DMS153 treated with DMSO at 0.1 percent for 48 hours (cell line): Measurements from ENCODE around the gene DIDO1.

Source experiments
- DNase-seq: peaks from one replicate; lab custom pipeline; 2025; ENCODE audit not compliant: unreplicated experiment; lab: John Stamatoyannopoulos, UW

Gene DIDO1

DNA sequence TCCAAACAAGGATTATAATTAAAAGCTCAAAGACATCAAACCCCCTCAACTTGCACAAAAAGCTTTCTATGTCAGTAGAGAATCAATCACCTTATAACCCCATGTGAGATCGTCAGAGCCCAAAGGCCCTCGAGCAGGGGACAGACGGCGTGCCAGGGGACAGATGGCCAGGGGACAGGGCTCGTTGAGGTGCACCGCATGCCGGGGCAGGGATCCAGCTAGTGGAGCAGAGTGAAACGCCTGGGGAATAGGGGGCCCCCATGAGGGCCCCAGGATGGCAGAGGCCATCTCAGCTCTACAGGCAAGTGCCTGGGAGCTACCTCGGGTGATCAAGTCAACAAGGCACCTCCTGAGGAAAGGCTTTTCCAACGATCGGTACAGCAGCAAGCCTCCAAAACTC is 28.6 kb downstream of the DIDO1 start:
- DNase-seq = no peak

DNA sequence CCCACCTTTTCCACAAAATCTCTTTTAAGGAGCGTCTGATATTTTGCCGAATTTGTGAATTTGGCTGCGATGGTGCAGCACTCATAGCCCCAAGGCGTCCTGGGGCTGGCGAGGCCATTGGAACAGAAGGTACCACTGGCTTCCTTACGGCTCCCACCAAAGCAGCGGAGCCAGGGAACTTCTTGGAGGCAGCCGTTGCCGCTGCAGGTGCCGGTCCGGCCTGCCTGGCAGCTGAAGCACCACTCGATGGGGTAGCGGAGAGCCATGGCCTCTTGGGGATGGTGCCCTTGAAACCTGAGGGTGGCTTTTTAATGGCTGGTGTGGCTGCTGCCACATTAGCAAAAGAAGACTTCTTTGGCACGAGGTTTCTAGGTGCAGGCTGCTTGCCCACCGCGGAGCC is 29.8 kb downstream of the DIDO1 start:
- no peak for DNase-seq

DNA sequence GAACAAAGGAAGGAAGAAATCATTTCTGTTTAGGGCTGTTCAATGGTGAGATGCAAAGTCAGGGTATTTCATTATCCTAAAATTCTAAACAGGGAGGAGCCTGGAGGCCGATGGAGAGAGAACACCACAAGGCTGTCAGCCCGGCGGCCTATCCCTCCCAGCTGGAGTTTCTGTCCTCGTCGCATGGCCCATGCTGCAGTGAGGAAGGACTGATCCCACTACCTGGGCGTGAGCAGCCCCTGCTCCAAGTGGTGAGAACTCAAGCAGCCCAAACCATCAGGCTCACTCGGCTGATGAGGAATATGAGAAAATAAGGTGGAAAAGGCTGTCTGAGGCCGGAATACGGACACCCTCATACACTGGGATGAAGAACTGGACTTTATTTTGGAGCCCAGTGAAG is 30.8 kb downstream of the DIDO1 start:
- DNase-seq = no peak

DNA sequence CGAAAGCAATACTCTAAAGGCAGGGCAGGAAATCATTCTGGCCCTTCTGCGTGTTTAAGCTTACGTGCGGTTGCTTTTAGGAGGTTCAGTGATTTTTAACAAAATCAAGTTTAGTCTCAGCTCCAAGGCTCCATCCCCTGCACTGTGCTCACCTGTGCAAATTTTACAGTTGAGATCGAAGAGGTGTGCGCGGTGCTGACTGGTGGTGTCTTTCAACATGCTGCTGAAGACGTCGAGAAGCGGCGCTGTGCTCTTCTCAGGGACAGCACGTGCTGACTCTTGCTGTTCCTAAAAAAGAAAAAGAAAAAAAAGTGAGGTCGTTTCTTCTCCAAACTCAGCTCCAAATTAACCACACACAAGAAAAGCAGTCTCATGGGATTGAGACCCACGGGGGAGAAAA is 32.0 kb downstream of the DIDO1 start:
- no peak for DNase-seq

DNA sequence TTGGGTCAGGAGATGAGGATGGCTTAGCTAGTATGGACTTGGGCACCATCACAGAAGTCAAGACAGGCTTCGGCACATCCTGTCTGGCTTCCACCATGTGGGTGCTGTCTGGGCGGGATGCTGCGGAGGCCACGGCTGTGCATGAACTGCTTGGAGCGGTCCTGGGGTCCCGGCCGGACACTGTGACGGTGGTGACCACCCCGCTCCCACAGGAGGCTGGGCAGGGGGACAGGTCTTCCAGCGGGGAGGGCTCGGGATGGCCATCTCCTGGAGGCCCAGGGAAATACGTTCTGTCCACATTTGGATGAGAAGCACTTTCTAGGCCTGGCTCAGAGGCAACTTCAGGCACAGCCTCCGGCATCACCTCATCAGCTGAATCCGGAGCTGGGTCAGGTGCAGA is 32.6 kb downstream of the DIDO1 start:
- DNase-seq = no peak

- no peak for DNase-seq
Observed at GRCh38 chr20:62892348-62893304, 33.7 kb downstream of the DIDO1 start.

DNA sequence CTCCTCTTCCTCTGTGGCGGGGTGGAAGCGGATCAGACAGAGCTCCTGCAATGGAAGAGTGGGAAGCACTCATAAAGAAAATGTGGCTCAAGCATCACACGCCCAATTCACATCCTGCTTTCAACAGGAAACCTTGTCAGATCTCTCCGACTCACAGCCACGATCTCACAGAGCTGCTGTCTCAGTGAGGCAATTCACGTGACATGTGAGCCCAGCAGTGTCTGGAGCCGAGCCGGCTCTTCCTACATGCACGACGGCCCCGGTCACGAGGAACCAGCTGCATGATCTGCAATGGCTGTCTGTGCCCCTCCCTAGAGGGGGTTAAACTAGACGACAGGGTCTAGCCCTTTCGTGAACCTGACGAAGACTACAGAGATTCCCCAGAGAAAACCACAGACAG is 35.2 kb downstream of the DIDO1 start:
- no peak for DNase-seq

DNA sequence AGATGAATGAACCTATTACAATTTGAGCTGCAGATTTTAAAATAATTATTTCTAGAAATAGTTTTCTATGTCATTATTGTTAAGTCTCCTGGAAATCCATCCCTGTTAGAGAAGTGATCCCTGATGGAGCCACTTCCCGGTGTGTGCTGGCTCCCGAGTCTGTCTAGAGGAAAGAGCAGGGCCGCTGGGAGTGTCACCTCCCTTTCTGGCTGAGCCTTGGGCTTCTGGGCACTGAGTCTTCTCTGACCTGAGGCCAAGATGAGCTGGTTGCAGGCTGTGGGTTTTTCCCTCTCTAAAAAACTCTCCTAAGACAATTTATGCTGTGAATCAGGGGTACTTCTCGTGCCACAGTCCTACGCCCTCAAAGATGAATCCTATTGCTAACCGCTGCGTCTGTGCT is 35.9 kb downstream of the DIDO1 start:
- no peak for DNase-seq

DNA sequence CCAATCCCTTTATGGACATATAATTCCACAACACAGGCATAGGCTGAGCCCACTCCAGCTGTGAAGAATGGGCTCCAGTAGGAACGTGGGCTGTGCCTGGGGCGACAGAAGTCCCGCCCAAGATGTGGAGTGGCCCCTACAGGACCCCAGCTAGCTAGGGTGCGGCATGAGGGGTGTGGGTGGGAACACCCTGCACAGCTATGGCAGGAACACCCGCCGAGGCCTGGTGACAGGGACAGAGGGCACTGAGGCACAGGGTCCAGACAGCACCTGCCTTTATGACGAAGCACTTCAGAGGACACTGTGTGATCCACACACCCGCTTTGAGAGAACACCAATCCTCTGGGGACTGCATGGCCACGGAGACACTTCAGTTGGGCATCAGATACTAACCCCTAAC is 36.4 kb downstream of the DIDO1 start:
- no peak for DNase-seq

GRCh38 chr20:62889411-62889810 is 36.9 kb downstream of the DIDO1 start:
- no peak for DNase-seq

DNA sequence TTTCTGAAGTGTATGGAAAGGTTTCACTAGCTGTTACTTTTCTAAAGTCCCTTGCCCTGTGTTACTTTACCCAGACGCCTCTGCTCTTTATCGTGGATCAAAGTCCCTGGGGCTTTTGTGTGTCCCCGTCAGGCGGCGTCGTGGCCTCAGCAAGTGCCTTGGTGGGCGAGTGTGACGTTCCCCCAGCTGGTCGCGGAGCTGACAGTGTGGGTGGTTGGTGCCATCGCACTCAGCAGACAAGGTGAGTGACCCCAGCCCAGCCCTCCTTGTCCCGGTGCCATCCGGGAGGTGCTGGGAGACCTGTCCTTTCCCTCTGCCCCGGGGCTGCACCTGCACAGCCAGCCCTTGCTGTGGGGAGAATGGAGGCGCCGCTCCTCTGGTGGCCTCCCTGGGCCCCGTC is 37.4 kb downstream of the DIDO1 start:
- DNase-seq = no peak

- DNase-seq = no peak
Observed at GRCh38 chr20:62888406-62888805, 37.9 kb downstream of the DIDO1 start.

DNA sequence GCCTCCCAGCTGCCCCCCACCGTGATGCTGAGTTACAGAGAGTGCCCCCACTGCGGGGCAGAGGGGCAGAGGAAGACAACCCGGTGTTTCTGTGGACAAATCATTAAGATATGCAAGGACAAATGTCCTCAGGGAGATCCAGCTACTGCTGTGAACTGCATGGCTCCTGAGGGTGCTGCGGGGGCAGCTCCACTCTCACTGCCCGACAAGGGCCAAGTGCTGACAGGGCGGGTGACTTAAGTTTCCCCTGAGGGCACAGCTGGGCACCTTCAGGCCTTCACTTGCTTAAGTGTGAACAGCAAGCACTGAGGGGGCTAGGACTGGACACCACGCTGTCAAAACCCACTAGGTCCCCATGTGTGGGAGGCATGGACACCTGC is 38.5 kb downstream of the DIDO1 start:
- DNase-seq = no peak

- peak; percentile 72 for DNase-seq
Observed at GRCh38 chr20:62887152-62887859, 39.0 kb downstream of the DIDO1 start.

DNA sequence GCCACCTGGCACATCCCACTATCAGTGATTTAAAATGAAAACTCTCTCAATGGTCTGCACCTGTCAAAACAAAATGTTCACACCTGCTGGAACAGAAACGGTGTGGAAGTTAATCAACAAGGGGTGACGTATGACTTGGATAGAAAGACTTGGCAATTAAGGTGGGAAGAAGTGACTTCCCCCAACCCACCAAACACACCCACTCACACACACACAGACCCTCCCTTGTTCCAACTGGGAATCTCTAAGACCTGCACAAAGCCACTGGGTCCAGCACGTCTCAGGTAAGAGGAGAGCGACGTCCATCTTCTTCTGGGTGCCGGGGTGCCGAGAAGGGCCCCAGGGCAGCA is 39.6 kb downstream of the DIDO1 start:
- no peak for DNase-seq

DNA sequence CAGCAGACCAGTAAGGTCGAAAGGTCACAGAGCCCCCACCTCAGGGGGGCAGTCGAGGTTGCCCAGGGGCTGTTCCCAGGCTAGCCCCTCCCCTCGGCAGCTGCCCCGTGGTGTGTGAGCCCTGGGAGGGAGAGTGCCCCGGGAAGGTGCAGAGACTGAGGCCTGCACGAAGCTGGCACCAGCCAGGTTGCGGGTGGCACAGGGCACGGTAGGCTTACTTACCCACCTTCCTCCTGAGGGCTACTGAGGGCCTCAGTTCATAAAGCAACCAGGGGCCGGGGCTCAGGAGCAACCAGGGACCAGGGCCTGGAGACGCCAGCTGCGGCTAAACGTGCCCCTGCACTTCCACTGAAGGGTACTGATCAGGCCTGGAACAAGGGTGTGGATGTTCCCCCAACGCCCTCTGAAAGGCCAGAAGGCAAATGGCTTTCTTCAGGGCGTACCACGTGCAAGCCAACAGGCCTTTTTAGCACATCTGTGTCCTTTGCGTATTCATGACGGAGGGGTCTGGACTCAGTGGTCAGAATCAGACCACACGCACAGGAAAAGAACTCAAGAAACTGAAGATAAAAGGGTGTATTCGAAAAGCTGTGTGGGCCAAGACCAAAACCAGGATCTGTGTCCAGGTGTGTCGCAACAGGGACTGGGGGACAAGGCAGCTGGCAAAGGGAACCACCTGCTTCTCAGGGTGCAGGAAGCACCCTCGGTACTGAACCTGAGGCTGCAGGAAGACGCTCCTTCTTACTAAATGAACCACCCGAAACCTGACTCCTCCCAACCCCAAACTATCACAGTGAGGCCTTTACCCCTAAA is 40.2 kb downstream of the DIDO1 start:
- DNase-seq = no peak

- no peak for DNase-seq
Observed at GRCh38 chr20:62885046-62885895, 41.0 kb downstream of the DIDO1 start.

GRCh38 chr20:62884556-62884955 is 41.7 kb downstream of the DIDO1 start:
- no peak for DNase-seq

DNA sequence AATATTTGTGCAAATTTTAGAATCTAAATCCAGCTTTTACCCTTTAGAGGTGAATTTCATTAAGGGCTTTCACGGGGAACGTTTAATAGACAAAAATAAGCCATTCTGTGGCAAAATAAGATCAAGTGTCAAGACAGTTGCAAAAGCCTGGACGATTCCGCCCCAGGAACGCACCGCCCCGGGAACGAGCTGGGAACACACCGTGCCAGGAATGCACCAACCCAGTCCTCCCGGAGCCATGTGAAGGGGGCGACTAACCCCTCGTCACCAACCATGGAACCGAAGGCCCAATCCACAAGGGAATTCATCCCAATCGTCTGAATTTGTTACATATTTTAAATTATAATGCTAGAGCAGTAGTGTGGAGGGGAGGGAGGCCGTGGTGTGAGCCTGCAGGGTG is 43.9 kb downstream of the DIDO1 start:
- no peak for DNase-seq

- no peak for DNase-seq
Observed at GRCh38 chr20:62881662-62882395, 44.5 kb downstream of the DIDO1 start.
